Measurements from ENCODE around the gene XCR1.

- TF ChIP-seq CTCF (IDR thresholded peaks at IDR 0.05): no peak
- no peak for TF ChIP-seq POLR2A (IDR thresholded peaks at IDR 0.05)
Observed at GRCh38 chr3:46059432-46059831, 32.1 kb upstream of the XCR1 start.
